ENCODE results near the gene NCLN.

NCLN gene

DNA sequence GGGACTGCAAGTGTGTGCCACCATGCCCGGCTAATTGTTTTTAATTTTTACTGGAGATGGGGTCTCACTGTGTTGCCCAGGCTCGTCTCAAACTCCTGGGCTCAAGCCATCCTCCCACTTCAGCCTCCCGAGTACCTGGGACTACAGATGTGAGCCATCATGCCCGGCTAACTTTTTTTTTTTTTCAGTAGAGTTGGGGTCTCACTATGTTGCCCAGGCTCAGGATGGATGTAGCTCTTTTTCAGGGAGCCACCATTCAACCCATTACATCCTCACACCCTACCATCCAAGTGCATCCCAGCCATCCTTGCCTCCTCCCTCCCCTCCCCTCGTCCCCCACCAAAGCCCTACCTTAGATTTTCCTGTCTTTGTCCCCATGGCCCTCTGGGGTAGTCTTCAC lies 53.6 kb downstream of the NCLN start:
- Histone ChIP-seq H3K27ac (ENCODE audit: insufficient read depth, low read length, poor library complexity, severe bottlenecking) (no peak overlapping the region), H3K4me3 (ENCODE audit: insufficient read depth, low read depth, low read length, poor library complexity, severe bottlenecking) (no peak overlapping the region), H3K4me1 (ENCODE audit: control insufficient read depth, insufficient read depth, low read length, poor library complexity, severe bottlenecking) (no peaks in the 10 kb centered on the region), H3K36me3 (ENCODE audit: control insufficient read depth, insufficient read depth, low read length) (no peaks in the 10 kb centered on the region), H3K27me3 (replicated peaks; ENCODE audit: control insufficient read depth, insufficient read depth, low read length, poor library complexity, severe bottlenecking) (no peaks in the 10 kb centered on the region), H3K9me3 (ENCODE audit: control insufficient read depth, low read length) (no peaks in the 10 kb centered on the region)
- no peak for DNase-seq

GRCh38 chr19:3243819-3244700 lies 58.3 kb downstream of the NCLN start:
- no peak for DNase-seq
- H3K36me3 ChIP-seq (ENCODE audit: control insufficient read depth, insufficient read depth, low read length): no peaks in the 10 kb centered on the region
- no peak overlapping the region for H3K4me3 ChIP-seq (ENCODE audit: insufficient read depth, low read depth, low read length, poor library complexity, severe bottlenecking)
- no peaks in the 10 kb centered on the region for H3K27me3 ChIP-seq (replicated peaks; ENCODE audit: control insufficient read depth, insufficient read depth, low read length, poor library complexity, severe bottlenecking)
- H3K27ac ChIP-seq (ENCODE audit: insufficient read depth, low read length, poor library complexity, severe bottlenecking): no peak overlapping the region
- no peaks in the 10 kb centered on the region for H3K9me3 ChIP-seq (ENCODE audit: control insufficient read depth, low read length)
- H3K4me1 ChIP-seq (ENCODE audit: control insufficient read depth, insufficient read depth, low read length, poor library complexity, severe bottlenecking): no peaks in the 10 kb centered on the region

GRCh38 chr19:3245050-3245449 lies 59.3 kb downstream of the NCLN start:
- no peaks in the 10 kb centered on the region for H3K27me3 ChIP-seq (replicated peaks; ENCODE audit: control insufficient read depth, insufficient read depth, low read length, poor library complexity, severe bottlenecking)
- no peak for DNase-seq
- no peaks in the 10 kb centered on the region for H3K4me1 ChIP-seq (ENCODE audit: control insufficient read depth, insufficient read depth, low read length, poor library complexity, severe bottlenecking)
- H3K27ac ChIP-seq (ENCODE audit: insufficient read depth, low read length, poor library complexity, severe bottlenecking): no peak overlapping the region
- H3K36me3 ChIP-seq (ENCODE audit: control insufficient read depth, insufficient read depth, low read length): no peaks in the 10 kb centered on the region
- no peak overlapping the region for H3K4me3 ChIP-seq (ENCODE audit: insufficient read depth, low read depth, low read length, poor library complexity, severe bottlenecking)
- no peaks in the 10 kb centered on the region for H3K9me3 ChIP-seq (ENCODE audit: control insufficient read depth, low read length)

- Histone ChIP-seq H3K9me3 (ENCODE audit: control insufficient read depth, low read length) (peaks cover 4% of the 10 kb centered on the region), H3K4me3 (ENCODE audit: insufficient read depth, low read depth, low read length, poor library complexity, severe bottlenecking) (no peak overlapping the region), H3K27ac (ENCODE audit: insufficient read depth, low read length, poor library complexity, severe bottlenecking) (no peak overlapping the region), H3K27me3 (replicated peaks; ENCODE audit: control insufficient read depth, insufficient read depth, low read length, poor library complexity, severe bottlenecking) (no peaks in the 10 kb centered on the region), H3K36me3 (ENCODE audit: control insufficient read depth, insufficient read depth, low read length) (no peaks in the 10 kb centered on the region), H3K4me1 (ENCODE audit: control insufficient read depth, insufficient read depth, low read length, poor library complexity, severe bottlenecking) (no peaks in the 10 kb centered on the region)
- no peak for DNase-seq
Measured at GRCh38 chr19:3248728-3249326, 63.1 kb downstream of the NCLN start.

DNA sequence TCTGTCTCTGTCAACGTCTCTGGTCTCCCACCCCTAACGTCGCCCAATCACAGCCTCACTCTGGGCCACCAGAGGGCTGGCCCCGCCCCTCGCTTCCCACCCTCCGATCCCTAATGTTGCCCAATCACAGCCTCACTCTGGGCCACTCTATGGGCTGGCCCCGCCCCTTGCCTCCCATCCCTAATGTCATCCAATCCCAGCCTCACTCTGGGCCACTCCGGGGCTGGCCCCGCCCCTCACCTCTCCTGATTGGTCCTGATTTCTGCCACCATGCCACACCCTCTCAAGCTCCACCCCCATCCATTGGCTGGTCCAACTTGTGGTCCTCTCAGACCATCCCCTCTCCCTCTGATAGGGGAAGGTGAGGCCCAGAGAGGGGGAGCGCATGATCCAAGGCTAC lies 63.7 kb downstream of the NCLN start:
- H3K36me3 ChIP-seq (ENCODE audit: control insufficient read depth, insufficient read depth, low read length): no peaks in the 10 kb centered on the region
- no peaks in the 10 kb centered on the region for H3K27me3 ChIP-seq (replicated peaks; ENCODE audit: control insufficient read depth, insufficient read depth, low read length, poor library complexity, severe bottlenecking)
- H3K9me3 ChIP-seq (ENCODE audit: control insufficient read depth, low read length): peaks cover 4% of the 10 kb centered on the region
- H3K4me1 ChIP-seq (ENCODE audit: control insufficient read depth, insufficient read depth, low read length, poor library complexity, severe bottlenecking): no peaks in the 10 kb centered on the region
- H3K4me3 ChIP-seq (ENCODE audit: insufficient read depth, low read depth, low read length, poor library complexity, severe bottlenecking): no peak overlapping the region
- DNase-seq: no peak
- no peak overlapping the region for H3K27ac ChIP-seq (ENCODE audit: insufficient read depth, low read length, poor library complexity, severe bottlenecking)

DNA sequence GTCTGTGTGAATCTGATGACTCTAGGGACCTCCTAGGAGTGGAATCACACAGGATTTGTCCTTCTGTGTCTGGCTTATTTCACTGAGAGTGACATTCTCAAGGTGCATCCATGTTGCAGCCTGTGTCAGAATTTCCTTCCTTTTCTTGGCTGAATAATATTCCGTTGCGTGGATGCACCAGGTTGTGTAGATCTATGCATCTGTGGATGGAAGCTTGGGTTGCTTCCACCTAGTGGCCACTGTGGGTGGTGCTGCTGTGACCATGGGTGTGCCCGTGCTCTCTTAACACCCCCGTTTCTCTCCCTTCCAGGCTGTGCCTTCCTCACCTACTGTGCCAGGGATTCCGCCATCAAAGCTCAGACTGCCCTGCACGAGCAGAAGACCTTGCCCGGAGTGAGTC lies 64.9 kb downstream of the NCLN start:
- Histone ChIP-seq H3K4me1 (ENCODE audit: control insufficient read depth, insufficient read depth, low read length, poor library complexity, severe bottlenecking) (no peaks in the 10 kb centered on the region), H3K36me3 (ENCODE audit: control insufficient read depth, insufficient read depth, low read length) (no peaks in the 10 kb centered on the region), H3K4me3 (ENCODE audit: insufficient read depth, low read depth, low read length, poor library complexity, severe bottlenecking) (no peak overlapping the region), H3K9me3 (ENCODE audit: control insufficient read depth, low read length) (peaks cover 4% of the 10 kb centered on the region), H3K27ac (ENCODE audit: insufficient read depth, low read length, poor library complexity, severe bottlenecking) (no peak overlapping the region), H3K27me3 (replicated peaks; ENCODE audit: control insufficient read depth, insufficient read depth, low read length, poor library complexity, severe bottlenecking) (no peaks in the 10 kb centered on the region)
- DNase-seq: no peak

GRCh38 chr19:3251229-3251628 lies 65.5 kb downstream of the NCLN start:
- no peaks in the 10 kb centered on the region for H3K36me3 ChIP-seq (ENCODE audit: control insufficient read depth, insufficient read depth, low read length)
- no peak overlapping the region for H3K4me3 ChIP-seq (ENCODE audit: insufficient read depth, low read depth, low read length, poor library complexity, severe bottlenecking)

DNA sequence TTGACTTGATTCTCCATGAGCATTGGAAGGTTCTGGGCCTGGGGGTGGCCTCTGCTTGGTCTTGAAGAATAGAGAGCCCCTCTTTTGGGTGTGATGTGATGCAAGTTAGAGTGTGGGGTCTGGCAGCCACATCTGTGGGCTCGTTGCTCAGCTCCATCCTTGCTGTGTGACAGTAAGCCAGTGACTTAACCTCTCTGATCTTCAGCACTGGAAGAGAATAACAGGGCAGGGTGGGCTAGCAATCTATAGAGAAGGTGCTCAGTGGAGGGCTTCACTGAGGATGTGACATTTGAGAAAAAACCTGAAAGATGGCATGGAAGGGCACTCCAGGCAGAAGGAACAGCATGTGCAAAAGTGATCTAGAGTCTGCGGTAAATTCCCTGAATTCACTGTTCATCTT lies 66.9 kb downstream of the NCLN start:
- Histone ChIP-seq H3K27me3 (replicated peaks; ENCODE audit: control insufficient read depth, insufficient read depth, low read length, poor library complexity, severe bottlenecking) (no peaks in the 10 kb centered on the region), H3K36me3 (ENCODE audit: control insufficient read depth, insufficient read depth, low read length) (no peaks in the 10 kb centered on the region), H3K27ac (ENCODE audit: insufficient read depth, low read length, poor library complexity, severe bottlenecking) (no peak overlapping the region)

More at GRCh38 chr19:3251229-3251628, 65.5 kb downstream of the NCLN start:
- DNase-seq: no peak
- Histone ChIP-seq H3K27ac (ENCODE audit: insufficient read depth, low read length, poor library complexity, severe bottlenecking) (no peak overlapping the region), H3K9me3 (ENCODE audit: control insufficient read depth, low read length) (peaks cover 4% of the 10 kb centered on the region), H3K27me3 (replicated peaks; ENCODE audit: control insufficient read depth, insufficient read depth, low read length, poor library complexity, severe bottlenecking) (no peaks in the 10 kb centered on the region), H3K4me1 (ENCODE audit: control insufficient read depth, insufficient read depth, low read length, poor library complexity, severe bottlenecking) (no peaks in the 10 kb centered on the region)

DNA sequence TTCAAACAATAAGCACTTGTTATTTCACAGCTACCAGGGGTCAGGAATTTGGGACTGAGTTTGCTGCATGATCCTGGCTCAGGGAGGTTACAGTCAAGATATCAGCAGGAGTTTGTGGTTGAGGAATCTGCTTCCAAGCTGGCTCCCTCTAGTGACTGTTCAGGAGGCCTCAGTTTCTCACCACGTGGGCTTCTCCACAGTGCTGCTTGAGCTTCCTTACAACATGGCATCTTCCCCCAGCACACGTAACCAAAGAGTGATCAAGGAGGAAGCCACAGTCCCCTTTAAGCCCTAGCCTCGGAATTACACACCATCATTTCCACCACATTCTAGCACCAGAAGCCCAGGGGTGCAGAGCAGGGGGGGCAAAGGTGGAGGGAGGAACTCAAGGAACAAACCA lies 67.5 kb downstream of the NCLN start:
- Histone ChIP-seq H3K9me3 (ENCODE audit: control insufficient read depth, low read length) (peaks cover 4% of the 10 kb centered on the region), H3K27me3 (replicated peaks; ENCODE audit: control insufficient read depth, insufficient read depth, low read length, poor library complexity, severe bottlenecking) (no peaks in the 10 kb centered on the region), H3K27ac (ENCODE audit: insufficient read depth, low read length, poor library complexity, severe bottlenecking) (no peak overlapping the region), H3K4me3 (ENCODE audit: insufficient read depth, low read depth, low read length, poor library complexity, severe bottlenecking) (no peak overlapping the region), H3K4me1 (ENCODE audit: control insufficient read depth, insufficient read depth, low read length, poor library complexity, severe bottlenecking) (no peaks in the 10 kb centered on the region), H3K36me3 (ENCODE audit: control insufficient read depth, insufficient read depth, low read length) (no peaks in the 10 kb centered on the region)
- DNase-seq: no peak

More for the DNA sequence above, 66.9 kb downstream of the NCLN start:
- DNase-seq: no peak
- no peak overlapping the region for H3K4me3 ChIP-seq (ENCODE audit: insufficient read depth, low read depth, low read length, poor library complexity, severe bottlenecking)
- H3K4me1 ChIP-seq (ENCODE audit: control insufficient read depth, insufficient read depth, low read length, poor library complexity, severe bottlenecking): no peaks in the 10 kb centered on the region
- peaks cover 4% of the 10 kb centered on the region for H3K9me3 ChIP-seq (ENCODE audit: control insufficient read depth, low read length)

- H3K36me3 ChIP-seq (ENCODE audit: control insufficient read depth, insufficient read depth, low read length): no peaks in the 10 kb centered on the region
- no peaks in the 10 kb centered on the region for H3K27me3 ChIP-seq (replicated peaks; ENCODE audit: control insufficient read depth, insufficient read depth, low read length, poor library complexity, severe bottlenecking)
- H3K27ac ChIP-seq (ENCODE audit: insufficient read depth, low read length, poor library complexity, severe bottlenecking): no peak overlapping the region
- H3K9me3 ChIP-seq (ENCODE audit: control insufficient read depth, low read length): peaks cover 4% of the 10 kb centered on the region
- DNase-seq: no peak
- H3K4me1 ChIP-seq (ENCODE audit: control insufficient read depth, insufficient read depth, low read length, poor library complexity, severe bottlenecking): no peaks in the 10 kb centered on the region
- H3K4me3 ChIP-seq (ENCODE audit: insufficient read depth, low read depth, low read length, poor library complexity, severe bottlenecking): no peak overlapping the region
Measured at GRCh38 chr19:3254520-3254919, 68.8 kb downstream of the NCLN start.
